Adrenal gland (tissue), 5 donors: ENCODE data around the gene CHSY3.

ENCODE experiments used
- POLR2A ChIP-seq, 2 donors: fragments of 450-650 bp; IDR thresholded peaks; one replicate each; pipeline ENCODE4 v1.6.1; 2017; ENCODE audit warnings: antibody characterized with exemption in 2 of 2, mild to moderate bottlenecking in 2 of 2, moderate library complexity in 1 of 2
- TF ChIP-seq, protein P1 (sequence below), 6 experiments: fragments of 450-650 bp in 4 of 6; fragments of 200-600 bp in 2 of 6; sonication (generic) in 1 of 6; IDR thresholded peaks; 1 replicate in 5 of 6; 2 replicates in 1 of 6; pipeline versions ENCODE4 v1.5.1 to v1.8.0; 2016 to 2021; ENCODE audit warnings: antibody characterized with exemption in 6 of 6, mild to moderate bottlenecking in 2 of 6, moderate library complexity in 1 of 6
- donor health status: DM: no; HTN: no; CAD: no.

DNA sequence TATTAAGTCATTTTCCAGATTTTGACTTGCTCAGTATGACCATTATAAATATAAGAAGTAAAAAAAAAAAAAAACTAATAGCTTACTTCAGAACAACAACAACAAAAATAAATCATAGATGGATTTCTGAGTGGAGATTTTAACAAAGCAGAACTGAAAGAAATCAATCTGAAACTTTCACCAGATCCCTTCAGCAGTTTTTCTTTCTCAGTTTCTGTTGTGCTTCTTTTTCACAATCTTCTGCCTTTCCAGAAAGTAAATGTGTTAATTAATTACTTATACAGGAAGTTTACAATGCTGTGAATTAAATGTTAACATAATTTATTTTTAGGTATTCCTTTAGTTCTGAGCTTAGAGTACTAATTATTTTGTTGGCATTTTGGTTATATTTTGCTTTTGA is 73.5 kb downstream of the CHSY3 start:
- TF ChIP-seq, protein P1, sequence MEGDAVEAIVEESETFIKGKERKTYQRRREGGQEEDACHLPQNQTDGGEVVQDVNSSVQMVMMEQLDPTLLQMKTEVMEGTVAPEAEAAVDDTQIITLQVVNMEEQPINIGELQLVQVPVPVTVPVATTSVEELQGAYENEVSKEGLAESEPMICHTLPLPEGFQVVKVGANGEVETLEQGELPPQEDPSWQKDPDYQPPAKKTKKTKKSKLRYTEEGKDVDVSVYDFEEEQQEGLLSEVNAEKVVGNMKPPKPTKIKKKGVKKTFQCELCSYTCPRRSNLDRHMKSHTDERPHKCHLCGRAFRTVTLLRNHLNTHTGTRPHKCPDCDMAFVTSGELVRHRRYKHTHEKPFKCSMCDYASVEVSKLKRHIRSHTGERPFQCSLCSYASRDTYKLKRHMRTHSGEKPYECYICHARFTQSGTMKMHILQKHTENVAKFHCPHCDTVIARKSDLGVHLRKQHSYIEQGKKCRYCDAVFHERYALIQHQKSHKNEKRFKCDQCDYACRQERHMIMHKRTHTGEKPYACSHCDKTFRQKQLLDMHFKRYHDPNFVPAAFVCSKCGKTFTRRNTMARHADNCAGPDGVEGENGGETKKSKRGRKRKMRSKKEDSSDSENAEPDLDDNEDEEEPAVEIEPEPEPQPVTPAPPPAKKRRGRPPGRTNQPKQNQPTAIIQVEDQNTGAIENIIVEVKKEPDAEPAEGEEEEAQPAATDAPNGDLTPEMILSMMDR (IDR thresholded peaks at IDR 0.05): no peak
- TF ChIP-seq POLR2A (IDR thresholded peaks at IDR 0.05): no peak
